Kidney (tissue), 14 donors: ENCODE data around the gene GPR17. TPM values are rescaled to one million over a fixed set of nuclear protein-coding genes. Genes with fewer than 3 reads are reported as not detected.

Experiments
- DNase-seq, 5 donors: peaks; one replicate each; pipeline ENCODE4 v3.0.0-alpha.2; 2013 to 2020
- FAIRE-seq: peaks from 2 replicates; lab custom pipeline; 2012; peaks lifted over from hg19 to GRCh38; lab: Jason Lieb, UNC
- H3K27ac ChIP-seq, 2 donors: one replicate each; pipeline ENCODE4 v1.7.0; 2013; ENCODE audit warnings: low read depth in 2 of 2, low read length in 2 of 2, inconsistent platforms in 1 of 2
- H3K27me3 ChIP-seq: one replicate; pipeline ENCODE4 v1.7.1; 2013; ENCODE audit warnings: low read length, inconsistent platforms; ENCODE audit not compliant: control insufficient read depth, insufficient read depth
- H3K36me3 ChIP-seq, 3 donors: one replicate each; pipeline versions ENCODE4 v1.7.0 to v1.7.1; 2013; ENCODE audit warnings: low read length in 3 of 3, control low read depth in 1 of 3, inconsistent platforms in 1 of 3; ENCODE audit not compliant: insufficient read depth in 3 of 3, control insufficient read depth in 2 of 3
- H3K4me1 ChIP-seq, 3 donors: one replicate each; pipeline versions ENCODE4 v1.7.0 to v1.7.1; 2013; ENCODE audit warnings: low read length in 3 of 3, inconsistent platforms in 1 of 3, low read depth in 1 of 3; ENCODE audit not compliant: control insufficient read depth in 2 of 3, insufficient read depth in 2 of 3
- H3K4me3 ChIP-seq, 3 donors: one replicate each; pipeline versions ENCODE4 v1.7.0 to v1.8.1; 2013; ENCODE audit warnings: low read length in 3 of 3, control low read depth in 1 of 3, inconsistent platforms in 1 of 3
- H3K9ac ChIP-seq, 3 donors: one replicate each; pipeline versions ENCODE4 v1.7.0 to v1.7.1; 2013; ENCODE audit warnings: low read length in 3 of 3, control low read depth in 1 of 3, inconsistent platforms in 1 of 3
- H3K9me3 ChIP-seq, 3 donors: one replicate each; pipeline versions ENCODE4 v1.7.0 to v1.7.1; 2013; ENCODE audit warnings: low read length in 3 of 3, control low read depth in 1 of 3, inconsistent platforms in 1 of 3; ENCODE audit not compliant: control insufficient read depth in 2 of 3, insufficient read depth in 1 of 3
- intact Hi-C: fragments of 100-400 bp; cut with DNase I; formaldehyde crosslinking; loops from one replicate; pipeline ENCODE4 v1.11.1; 2022
- polyA plus RNA-seq: library from polyadenylated mRNA; stranded (reverse); fragments of 350-450 nt; fragmentation: Illumina TruSeq; extraction: RNeasy Lipid Tissue Mini Kit (QIAGEN cat#74804); gene quantifications from one replicate; pipeline ENCODE4 v1.2.3, GENCODE V29; 2014; ENCODE audit warnings: low read depth, low replicate concordance; ENCODE audit not compliant: insufficient read depth
- total RNA-seq: library from RNA; stranded (reverse); fragmentation: NEBNext Ultra II Directional; extraction: Animal tissue kit (Norgen Biotek cat#: 25700); gene quantifications from one replicate; pipeline ENCODE4 v1.2.1, GENCODE V29; 2021
- TF ChIP-seq, protein P1 (sequence below): IDR thresholded peaks from 3 replicates; pipeline ENCODE4 v1.5.1; 2012; ENCODE audit warnings: mild to moderate bottlenecking, moderate library complexity, borderline replicate concordance; ENCODE audit not compliant: insufficient read depth; ENCODE audit errors: extremely low read depth
- donor health status: control.
- donor health status: control.
- donor health status: control.
- donor health status: control.
- donor health status: control.
- donor health status: DM: yes; HTN: yes; CAD: no.
- donor health status: Normal renal cell carcinoma (clear cell type).

GPR17 gene
- total and polyA plus RNA-seq, 2 donors from 2014 or later = 0.39 to 0.50 TPM

DNA sequence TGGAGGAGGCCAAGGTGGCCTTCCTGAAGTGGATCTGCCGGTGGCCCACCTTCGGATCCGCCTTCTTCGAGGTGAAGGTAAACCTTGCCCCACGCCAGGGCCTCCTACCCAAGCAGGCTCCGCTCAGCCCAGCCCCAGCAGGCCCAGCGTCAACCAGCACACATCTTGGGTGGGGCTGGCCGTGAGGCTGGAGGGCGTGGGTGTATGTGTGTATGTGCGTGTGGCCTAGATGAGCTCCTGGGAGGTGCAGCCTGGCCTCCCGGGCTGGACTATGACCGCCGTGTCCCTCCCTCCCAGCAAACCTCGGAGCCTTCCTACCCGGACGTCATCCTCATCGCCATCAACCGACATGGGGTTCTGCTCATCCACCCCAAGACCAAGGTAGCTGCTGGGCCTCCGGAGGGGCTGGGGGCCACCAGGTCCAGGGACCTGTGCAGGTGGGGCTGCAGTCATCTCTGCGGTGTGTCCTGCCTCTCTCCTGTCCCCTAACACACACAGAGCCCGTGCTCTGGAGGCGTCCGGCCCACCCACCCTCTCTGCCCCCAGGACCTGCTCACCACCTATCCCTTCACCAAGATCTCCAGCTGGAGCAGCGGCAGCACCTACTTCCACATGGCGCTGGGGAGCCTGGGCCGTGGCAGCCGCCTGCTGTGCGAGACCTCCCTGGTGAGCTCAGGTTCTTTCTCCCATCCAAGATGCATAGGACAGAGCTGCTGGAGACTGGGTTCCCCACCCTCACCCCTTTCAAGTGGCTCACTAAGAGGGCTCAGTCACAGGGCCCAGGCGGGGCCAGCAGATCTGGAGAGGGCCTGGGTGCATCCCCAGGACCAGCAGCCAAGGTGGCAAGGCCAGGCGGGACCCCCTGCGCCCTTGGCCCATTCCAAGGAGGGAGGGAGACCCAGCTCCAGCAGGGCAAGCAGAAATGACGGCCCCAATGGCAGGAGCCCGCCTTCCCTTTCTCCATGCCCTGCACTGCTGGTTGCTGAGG, 9.4 kb upstream of the GPR17 start:
- Histone ChIP-seq H3K36me3 (no peaks in the 10 kb centered on the region), H3K9me3 (no peaks in the 10 kb centered on the region), H3K4me1 (peaks cover 0 to 21% (median 0%) of the 10 kb centered on the region in 3 donors), H3K27me3 (no peaks in the 10 kb centered on the region), H3K27ac (no peak overlapping the region), H3K9ac (no peak overlapping the region), H3K4me3 (no peak overlapping the region)
- DNase-seq = no peak
- TF ChIP-seq, protein P1, sequence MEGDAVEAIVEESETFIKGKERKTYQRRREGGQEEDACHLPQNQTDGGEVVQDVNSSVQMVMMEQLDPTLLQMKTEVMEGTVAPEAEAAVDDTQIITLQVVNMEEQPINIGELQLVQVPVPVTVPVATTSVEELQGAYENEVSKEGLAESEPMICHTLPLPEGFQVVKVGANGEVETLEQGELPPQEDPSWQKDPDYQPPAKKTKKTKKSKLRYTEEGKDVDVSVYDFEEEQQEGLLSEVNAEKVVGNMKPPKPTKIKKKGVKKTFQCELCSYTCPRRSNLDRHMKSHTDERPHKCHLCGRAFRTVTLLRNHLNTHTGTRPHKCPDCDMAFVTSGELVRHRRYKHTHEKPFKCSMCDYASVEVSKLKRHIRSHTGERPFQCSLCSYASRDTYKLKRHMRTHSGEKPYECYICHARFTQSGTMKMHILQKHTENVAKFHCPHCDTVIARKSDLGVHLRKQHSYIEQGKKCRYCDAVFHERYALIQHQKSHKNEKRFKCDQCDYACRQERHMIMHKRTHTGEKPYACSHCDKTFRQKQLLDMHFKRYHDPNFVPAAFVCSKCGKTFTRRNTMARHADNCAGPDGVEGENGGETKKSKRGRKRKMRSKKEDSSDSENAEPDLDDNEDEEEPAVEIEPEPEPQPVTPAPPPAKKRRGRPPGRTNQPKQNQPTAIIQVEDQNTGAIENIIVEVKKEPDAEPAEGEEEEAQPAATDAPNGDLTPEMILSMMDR = no peak
- intact Hi-C loops = no loop called here
- no peak for FAIRE-seq

DNA sequence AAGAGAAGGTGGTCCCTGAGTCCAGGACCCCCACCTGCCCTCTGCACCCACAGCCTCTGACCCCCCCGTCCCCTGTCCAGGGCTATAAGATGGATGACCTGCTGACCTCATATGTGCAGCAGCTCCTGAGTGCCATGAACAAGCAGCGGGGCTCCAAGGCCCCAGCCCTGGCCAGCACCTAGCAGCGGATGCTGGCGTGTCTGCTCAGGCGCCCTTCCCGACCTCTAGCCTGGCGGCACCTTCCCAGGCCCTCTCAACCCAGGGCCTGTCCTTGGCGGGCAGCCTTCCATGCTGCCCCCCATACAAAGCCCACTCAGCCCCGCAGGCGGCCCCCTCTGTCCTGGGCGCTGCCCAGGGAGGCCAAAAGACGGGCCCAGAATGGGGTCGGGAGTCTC, 8.7 kb upstream of the GPR17 start:
- no peaks in the 10 kb centered on the region for H3K36me3 ChIP-seq
- FAIRE-seq (no peak), DNase-seq (no peak)
- H3K27ac ChIP-seq = peak overlapping the region in 1 of 2 donors; percentile 17
- no peaks in the 10 kb centered on the region for H3K27me3 ChIP-seq
- peaks cover 0 to 22% (median 0%) of the 10 kb centered on the region in 3 donors for H3K4me1 ChIP-seq
- intact Hi-C loops = no loop called here
- no peak overlapping the region for H3K9ac ChIP-seq
- H3K4me3 ChIP-seq = no peak overlapping the region
- H3K9me3 ChIP-seq = no peaks in the 10 kb centered on the region
- TF ChIP-seq, protein P1 = no peak

GRCh38 chr2:127637725-127638252, 8.2 kb upstream of the GPR17 start:
- DNase-seq (peak in 4 of 5 donors; percentile 67 to 92 (median 80)), FAIRE-seq (no peak)
- TF ChIP-seq, protein P1 = no peak
- H3K9ac ChIP-seq = no peak overlapping the region
- H3K27me3 ChIP-seq = no peaks in the 10 kb centered on the region
- H3K4me1 ChIP-seq = peaks cover 0 to 22% (median 0%) of the 10 kb centered on the region in 3 donors
- H3K9me3 ChIP-seq = no peaks in the 10 kb centered on the region
- intact Hi-C loops = no loop called here
- H3K36me3 ChIP-seq = no peaks in the 10 kb centered on the region
- H3K27ac ChIP-seq = peak overlapping the region in 1 of 2 donors; percentile 79
- H3K4me3 ChIP-seq = no peak overlapping the region
